HepG2 (cell line): ENCODE measurements around the gene C9orf78. TPM values are rescaled to one million over a fixed set of nuclear protein-coding genes. Genes with fewer than 3 reads are reported as not detected.

ENCODE experiments used
- ATF6 ChIP-seq: sonication (generic); formaldehyde crosslinking; conservative IDR thresholded peaks from 2 replicates; pipeline ENCODE4 v1.4.0; 2020; ENCODE audit warnings: missing genetic modification reagents
- CHD4 ChIP-seq: fragments of 200-600 bp; sonication (generic); IDR thresholded peaks from 2 replicates; pipeline ENCODE4 v1.7.0; 2017; ENCODE audit warnings: mild to moderate bottlenecking, low read length, borderline replicate concordance
- PRDM10 ChIP-seq: sonication (generic); formaldehyde crosslinking; IDR thresholded peaks from 2 replicates; pipeline ENCODE4 v1.4.0; 2020; ENCODE audit warnings: low read depth, missing genetic modification reagents
- PREB ChIP-seq: sonication (generic); formaldehyde crosslinking; IDR thresholded peaks from 2 replicates; pipeline ENCODE4 v1.4.0; 2020; ENCODE audit warnings: missing genetic modification reagents
- PTBP1 ChIP-seq: fragments of 200-400 bp; formaldehyde crosslinking; IDR thresholded peaks from 2 replicates; pipeline ENCODE4 v1.6.1; 2018; ENCODE audit warnings: low read length, low read depth; ENCODE audit not compliant: poor library complexity, severe bottlenecking
- SALL1 ChIP-seq: sonication (generic); formaldehyde crosslinking; IDR thresholded peaks from 2 replicates; pipeline ENCODE4 v1.8.0; 2022; ENCODE audit warnings: mild to moderate bottlenecking, missing genetic modification reagents
- TEAD2 ChIP-seq: sonication (generic); formaldehyde crosslinking; IDR thresholded peaks from 2 replicates; pipeline ENCODE4 v1.9.0; 2021; ENCODE audit warnings: missing genetic modification reagents
- TERF1 ChIP-seq: sonication (generic); formaldehyde crosslinking; IDR thresholded peaks from 2 replicates; pipeline ENCODE4 v1.8.0; 2022; ENCODE audit warnings: mild to moderate bottlenecking, missing genetic modification reagents, moderate library complexity
- YEATS4 ChIP-seq: sonication (generic); formaldehyde crosslinking; IDR thresholded peaks from 2 replicates; pipeline ENCODE4 v1.4.0; 2020; ENCODE audit warnings: missing genetic modification reagents, borderline replicate concordance
- ZC3H13 ChIP-seq: sonication (generic); formaldehyde crosslinking; IDR thresholded peaks from 2 replicates; pipeline ENCODE4 v1.8.1; 2023; ENCODE audit warnings: mild to moderate bottlenecking, missing genetic modification reagents, moderate library complexity
- ZNF580 ChIP-seq: IDR thresholded peaks from 2 replicates; pipeline ENCODE4 v1.6.1; 2016; ENCODE audit warnings: low read depth, borderline replicate concordance
- ZNF766 ChIP-seq: sonication (generic); formaldehyde crosslinking; IDR thresholded peaks from 2 replicates; pipeline ENCODE4 v1.5.0; 2020; ENCODE audit warnings: missing genetic modification reagents, borderline replicate concordance
- ZSCAN21 ChIP-seq: sonication (generic); formaldehyde crosslinking; IDR thresholded peaks from 2 replicates; pipeline ENCODE4 v1.8.0; 2022; ENCODE audit warnings: mild to moderate bottlenecking, missing genetic modification reagents, moderate library complexity, borderline replicate concordance
- ZZZ3 ChIP-seq: sonication (generic); formaldehyde crosslinking; IDR thresholded peaks from 2 replicates; pipeline ENCODE4 v1.4.0; 2020; ENCODE audit warnings: missing genetic modification reagents, mild to moderate bottlenecking, borderline replicate concordance
- polyA plus RNA-seq, 8 experiments: library from polyadenylated mRNA; depleted of rRNA in 3 of 8; stranded (reverse) in 7 of 8; unstranded in 1 of 8; fragments of >200 nt; fragmentation: Illumina TruSeq in 4 of 8; extraction: Trizol in 4 of 8; gene quantifications; 2 replicates each; pipeline versions ENCODE4 v1.2.1 to v1.2.3, GENCODE V29; 2011 to 2016; ENCODE audit warnings: low read depth in 4 of 8, missing spikeins in 1 of 8, mixed read lengths in 1 of 8; ENCODE audit not compliant: insufficient read depth in 1 of 8
- total RNA-seq, 5 experiments: library from RNA; depleted of rRNA; stranded (reverse); fragments of >200 nt; fragmentation: Illumina TruSeq; extraction: Trizol; gene quantifications; 2 replicates each; pipeline ENCODE4 v1.2.3, GENCODE V29; 2016; ENCODE audit warnings: low read depth in 1 of 5

Gene C9orf78
- total and polyA plus RNA-seq, 2 of the 13 experiments (the other 11 are each of a cell fraction or from before 2014, with no cell fraction given), result 18.4 to 35.5 TPM

- no peak for TF ChIP-seq ATF6
- TF ChIP-seq ZZZ3, result no peak
- no peak for TF ChIP-seq CHD4
- TF ChIP-seq ZSCAN21 (CRISPR knock-in tag), result no peak
- peak; percentile 86; the same call in 1 of the 2 replicates for TF ChIP-seq ZC3H13 (CRISPR knock-in tag)
- TF ChIP-seq PRDM10 (CRISPR knock-in tag), result no peak
- TF ChIP-seq YEATS4 (CRISPR knock-in tag), result peak; percentile 57; the same call in 1 of the 2 replicates
- no peak for TF ChIP-seq ZNF766
- no peak for TF ChIP-seq TERF1 (CRISPR knock-in tag)
- no peak for TF ChIP-seq PTBP1
- no peak; the same call in 1 of the 2 replicates for TF ChIP-seq SALL1 (CRISPR knock-in tag)
- TF ChIP-seq TEAD2 (CRISPR knock-in tag), result no peak
- TF ChIP-seq PREB, result no peak
- 0 out of 2 replicates have a peak, but pooled peaks have one; percentile 59 for TF ChIP-seq ZNF580
Measured at GRCh38 chr9:129835128-129835859, at the start of gene C9orf78, which contains the start of gene USP20 (continued).
